GM18867 (cell line): ENCODE results near the gene MED15.
"Not testable (repeated sequence)": the region's sequence is repeated elsewhere in the genome, so short reads cannot be mapped to it uniquely, and the experiment has no call there.

Source experiments
- ATAC-seq: cut with Tn5 transposase; IDR thresholded peaks from one replicate; pipeline ENCODE4 v1.9.1; 2021; ENCODE audit warnings: mild to moderate bottlenecking, moderate library complexity; ENCODE audit not compliant: unreplicated experiment

MED15 gene

GRCh38 chr22:20531154-20531403, 23.7 kb downstream of the MED15 start:
- ATAC-seq: no peak

- ATAC-seq: no peak
Measured at GRCh38 chr22:20531404-20532201, 24.2 kb downstream of the MED15 start.

- no peak for ATAC-seq
Measured at GRCh38 chr22:20532256-20532993, 25.0 kb downstream of the MED15 start.

GRCh38 chr22:20533095-20533878, 25.9 kb downstream of the MED15 start:
- ATAC-seq: no peak

- no peak for ATAC-seq
Measured at GRCh38 chr22:20533879-20534265, 26.5 kb downstream of the MED15 start.

GRCh38 chr22:20536590-20537324, 29.3 kb downstream of the MED15 start:
- no peak for ATAC-seq

- no peak for ATAC-seq
Measured at GRCh38 chr22:20537325-20537756, 29.9 kb downstream of the MED15 start.

GRCh38 chr22:20537983-20538382, 30.6 kb downstream of the MED15 start:
- no peak for ATAC-seq

GRCh38 chr22:20538875-20539274, 31.5 kb downstream of the MED15 start:
- not testable (repeated sequence) for ATAC-seq

GRCh38 chr22:20542055-20542454, 34.6 kb downstream of the MED15 start:
- no peak for ATAC-seq

GRCh38 chr22:20542736-20543135, 35.3 kb downstream of the MED15 start:
- ATAC-seq: no peak

GRCh38 chr22:20545318-20545634, 37.9 kb downstream of the MED15 start:
- ATAC-seq: not testable (repeated sequence)

GRCh38 chr22:20545681-20546521, 38.5 kb downstream of the MED15 start:
- ATAC-seq: no peak

GRCh38 chr22:20546541-20546950, 39.1 kb downstream of the MED15 start:
- no peak for ATAC-seq

- ATAC-seq: no peak
Measured at GRCh38 chr22:20547029-20547428, 39.6 kb downstream of the MED15 start.

GRCh38 chr22:20548806-20549205, 41.4 kb downstream of the MED15 start:
- ATAC-seq: no peak

- no peak for ATAC-seq
Measured at GRCh38 chr22:20549232-20549841, 41.9 kb downstream of the MED15 start.

GRCh38 chr22:20550057-20550817, 42.8 kb downstream of the MED15 start:
- no peak for ATAC-seq
